HepG2 (cell line): ENCODE results near the gene CERT1. TPM values are rescaled to one million over a fixed set of nuclear protein-coding genes. Genes with fewer than 3 reads are reported as not detected.

Experiments
- FOSL1 ChIP-seq: sonication (generic); formaldehyde crosslinking; IDR thresholded peaks from 2 replicates; pipeline ENCODE4 v1.9.0; 2021; ENCODE audit warnings: missing genetic modification reagents, borderline replicate concordance
- FOXO4 ChIP-seq: sonication (generic); formaldehyde crosslinking; conservative IDR thresholded peaks from 2 replicates; pipeline ENCODE4 v1.8.1; 2023; ENCODE audit warnings: missing genetic modification reagents
- HDAC6 ChIP-seq: fragments of 200-600 bp; sonication (generic); IDR thresholded peaks from 2 replicates; pipeline ENCODE4 v1.7.0; 2017; ENCODE audit warnings: mild to moderate bottlenecking, antibody characterized with exemption, low read length, low read depth
- HMG20A ChIP-seq: IDR thresholded peaks from 2 replicates; pipeline ENCODE4 v1.6.1; 2016; ENCODE audit warnings: borderline replicate concordance
- HNRNPH1 ChIP-seq: fragments of 200-400 bp; formaldehyde crosslinking; optimal IDR thresholded peaks from 2 replicates; pipeline ENCODE3; 2017; ENCODE audit warnings: mild to moderate bottlenecking, low read depth, low read length
- PREB ChIP-seq: sonication (generic); formaldehyde crosslinking; IDR thresholded peaks from 2 replicates; pipeline ENCODE4 v1.4.0; 2020; ENCODE audit warnings: missing genetic modification reagents
- RERE ChIP-seq: IDR thresholded peaks from 2 replicates; pipeline ENCODE4 v1.6.1; 2016; ENCODE audit warnings: low read depth, missing genetic modification reagents, missing compliant biosample characterization
- SOX6 ChIP-seq, 2 experiments: fragments of 450-650 bp in 1 of 2; sonication (generic) in 1 of 2; formaldehyde crosslinking in 1 of 2; IDR thresholded peaks; 2 replicates each; pipeline versions ENCODE4 v1.4.0 to v1.6.1; 2017 to 2020; ENCODE audit warnings: antibody characterized with exemption in 1 of 2, mild to moderate bottlenecking in 1 of 2, missing genetic modification reagents in 1 of 2
- SUZ12 ChIP-seq: fragments of 150-350 bp; IDR thresholded peaks from 2 replicates; pipeline ENCODE4 v1.6.1; 2014; ENCODE audit warnings: low read depth, low read length
- ZBTB3 ChIP-seq: sonication (generic); formaldehyde crosslinking; IDR thresholded peaks from 2 replicates; pipeline ENCODE4 v1.4.0; 2020; ENCODE audit warnings: low read depth, mild to moderate bottlenecking, moderate library complexity, missing genetic modification reagents, borderline replicate concordance
- ZBTB42 ChIP-seq: sonication (generic); formaldehyde crosslinking; IDR thresholded peaks from 2 replicates; pipeline ENCODE4 v1.5.0; 2020; ENCODE audit warnings: mild to moderate bottlenecking, missing genetic modification reagents
- ZFP90 ChIP-seq: sonication (generic); formaldehyde crosslinking; IDR thresholded peaks from 2 replicates; pipeline ENCODE4 v1.8.0; 2022; ENCODE audit warnings: missing genetic modification reagents, mild to moderate bottlenecking, inconsistent platforms, borderline replicate concordance
- ZKSCAN8 ChIP-seq: IDR thresholded peaks from 2 replicates; pipeline ENCODE4 v1.6.1; 2016; ENCODE audit warnings: borderline replicate concordance, missing genetic modification reagents, missing compliant biosample characterization
- ZNF251 ChIP-seq: sonication (generic); formaldehyde crosslinking; IDR thresholded peaks from 2 replicates; pipeline ENCODE4 v1.9.0; 2021; ENCODE audit warnings: mild to moderate bottlenecking, missing genetic modification reagents
- ZNF282 ChIP-seq: fragments of 450-650 bp; IDR thresholded peaks from 2 replicates; pipeline ENCODE4 v1.6.1; 2018; ENCODE audit not compliant: partially characterized antibody
- ZNF33B ChIP-seq: sonication (generic); formaldehyde crosslinking; IDR thresholded peaks from 2 replicates; pipeline ENCODE4 v1.5.1; 2020; ENCODE audit warnings: mild to moderate bottlenecking, missing genetic modification reagents
- ZNF710 ChIP-seq: sonication (generic); formaldehyde crosslinking; IDR thresholded peaks from 2 replicates; pipeline ENCODE4 v1.5.0; 2020; ENCODE audit warnings: mild to moderate bottlenecking, missing genetic modification reagents, borderline replicate concordance
- ZNF740 ChIP-seq: sonication (generic); formaldehyde crosslinking; IDR thresholded peaks from 2 replicates; pipeline ENCODE4 v1.4.0; 2020; ENCODE audit warnings: missing genetic modification reagents
- ZNF777 ChIP-seq: sonication (generic); formaldehyde crosslinking; IDR thresholded peaks from 2 replicates; pipeline ENCODE4 v1.4.0; 2020; ENCODE audit warnings: missing genetic modification reagents
- ZNF792 ChIP-seq: IDR thresholded peaks from 2 replicates; pipeline ENCODE4 v1.6.1; 2016
- polyA plus RNA-seq, 8 experiments: library from polyadenylated mRNA; depleted of rRNA in 3 of 8; stranded (reverse) in 7 of 8; unstranded in 1 of 8; fragments of >200 nt; fragmentation: Illumina TruSeq in 4 of 8; extraction: Trizol in 4 of 8; gene quantifications; 2 replicates each; pipeline versions ENCODE4 v1.2.1 to v1.2.3, GENCODE V29; 2011 to 2016; ENCODE audit warnings: low read depth in 4 of 8, missing spikeins in 1 of 8, mixed read lengths in 1 of 8; ENCODE audit not compliant: insufficient read depth in 1 of 8
- total RNA-seq, 5 experiments: library from RNA; depleted of rRNA; stranded (reverse); fragments of >200 nt; fragmentation: Illumina TruSeq; extraction: Trizol; gene quantifications; 2 replicates each; pipeline ENCODE4 v1.2.3, GENCODE V29; 2016; ENCODE audit warnings: low read depth in 1 of 5

CERT1 gene
- total and polyA plus RNA-seq, 2 of the 13 experiments (the other 11 are each of a cell fraction or from before 2014, with no cell fraction given): 8.2 to 12.7 TPM

- TF ChIP-seq HMG20A (no peak), RERE (no peak), ZNF282 (no peak), ZKSCAN8 (no peak), ZNF740 (CRISPR knock-in tag) (no peak), ZBTB3 (CRISPR knock-in tag) (no peak), FOSL1 (no peak), PREB (CRISPR knock-in tag) (no peak), ZNF33B (CRISPR knock-in tag) (no peak; the same call in 1 of the 2 replicates), ZNF710 (CRISPR knock-in tag) (peak; percentile 15; the same call in 1 of the 2 replicates), HNRNPH1 (no peak), HDAC6 (no peak), SOX6 (IDR thresholded peaks at IDR 0.05) (no peak), SOX6 (CRISPR knock-in tag; IDR thresholded peaks at IDR 0.05) (no peak), SUZ12 (no peak), ZNF777 (CRISPR knock-in tag) (0 out of 2 replicates have a peak, but pooled peaks have one; percentile 15), ZNF792 (CRISPR knock-in tag) (no peak), FOXO4 (CRISPR knock-in tag) (no peak), ZBTB42 (peak; percentile 71; the same call in 1 of the 2 replicates), ZNF251 (CRISPR knock-in tag) (no peak), ZFP90 (CRISPR knock-in tag) (no peak)
Observed at GRCh38 chr5:75337366-75338021, 173.9 kb downstream of the CERT1 start (continued).
